Lower leg skin (tissue), 3 donors: ENCODE data around the gene RUNDC3A.

Source experiments
- CTCF ChIP-seq, 3 donors: fragments of 450-650 bp; IDR thresholded peaks; one replicate each; pipeline ENCODE4 v1.5.1; 2016; ENCODE audit warnings: antibody characterized with exemption in 3 of 3, mild to moderate bottlenecking in 3 of 3, moderate library complexity in 2 of 3
- POLR2A ChIP-seq, 2 donors: fragments of 450-650 bp; IDR thresholded peaks; one replicate each; pipeline ENCODE4 v1.6.1; 2016 to 2017; ENCODE audit warnings: antibody characterized with exemption in 2 of 2, mild to moderate bottlenecking in 1 of 2, moderate library complexity in 1 of 2

- TF ChIP-seq CTCF (IDR thresholded peaks at IDR 0.05) (no peak), POLR2A (IDR thresholded peaks at IDR 0.05) (no peak)
Observed at GRCh38 chr17:44350733-44351226, 42.4 kb downstream of the RUNDC3A start.
